Measurements from ENCODE around the gene SMARCA1. TPM values are rescaled to one million over a fixed set of nuclear protein-coding genes. Genes with fewer than 3 reads are reported as not detected.

The SMARCA1 gene
- total RNA-seq, 2 donors from 2014 or later = 34.0 to 56.6 TPM

GRCh38 chrX:129530410-129530809 lies 7.1 kb upstream of the SMARCA1 start:
- H3K36me3 ChIP-seq = no peaks in the 10 kb centered on the region
- ATAC-seq (ENCODE audit: insufficient number of reproducible peaks, low FRiP score, low read depth) = no peak
- DNase-seq (ENCODE audit: low spot score) = no peak
- H3K27ac ChIP-seq = no peak overlapping the region
- H3K4me3 ChIP-seq = no peak overlapping the region
- H3K27me3 ChIP-seq (replicated peaks; ENCODE audit: insufficient read depth) = no peaks in the 10 kb centered on the region
- TF ChIP-seq CTCF (IDR thresholded peaks at IDR 0.05) = no peak
- no peaks in the 10 kb centered on the region for H3K4me1 ChIP-seq (ENCODE audit: control insufficient read depth in 1 of 2, low read depth in 2 of 2)
- H3K9me3 ChIP-seq = no peaks in the 10 kb centered on the region

GRCh38 chrX:129529685-129530281 lies 6.5 kb upstream of the SMARCA1 start:
- ATAC-seq (ENCODE audit: insufficient number of reproducible peaks, low FRiP score, low read depth) = no peak
- Histone ChIP-seq H3K9me3 (no peaks in the 10 kb centered on the region), H3K4me1 (ENCODE audit: control insufficient read depth in 1 of 2, low read depth in 2 of 2) (no peaks in the 10 kb centered on the region), H3K27ac (no peak overlapping the region), H3K4me3 (no peak overlapping the region), H3K36me3 (no peaks in the 10 kb centered on the region), H3K27me3 (replicated peaks; ENCODE audit: insufficient read depth) (no peaks in the 10 kb centered on the region)
- no peak for TF ChIP-seq CTCF (IDR thresholded peaks at IDR 0.05)
- no peak for DNase-seq (ENCODE audit: low spot score)

- DNase-seq (ENCODE audit: low spot score) (no peak), ATAC-seq (ENCODE audit: insufficient number of reproducible peaks, low FRiP score, low read depth) (no peak)
- H3K36me3 ChIP-seq = no peaks in the 10 kb centered on the region
- no peaks in the 10 kb centered on the region for H3K4me1 ChIP-seq (ENCODE audit: control insufficient read depth in 1 of 2, low read depth in 2 of 2)
- H3K27me3 ChIP-seq (replicated peaks; ENCODE audit: insufficient read depth) = no peaks in the 10 kb centered on the region
- H3K4me3 ChIP-seq = no peak overlapping the region
- no peak overlapping the region for H3K27ac ChIP-seq
- no peak for TF ChIP-seq CTCF (IDR thresholded peaks at IDR 0.05)
- H3K9me3 ChIP-seq = no peaks in the 10 kb centered on the region
Measured at GRCh38 chrX:129525896-129526295, 2.6 kb upstream of the SMARCA1 start.

- ATAC-seq (ENCODE audit: insufficient number of reproducible peaks, low FRiP score, low read depth) = no peak
- H3K27ac ChIP-seq = no peak overlapping the region
- H3K4me3 ChIP-seq = no peak overlapping the region
- no peak for DNase-seq (ENCODE audit: low spot score)
- no peaks in the 10 kb centered on the region for H3K27me3 ChIP-seq (replicated peaks; ENCODE audit: insufficient read depth)
- H3K36me3 ChIP-seq = no peaks in the 10 kb centered on the region
- H3K4me1 ChIP-seq (ENCODE audit: control insufficient read depth in 1 of 2, low read depth in 2 of 2) = no peaks in the 10 kb centered on the region
- TF ChIP-seq CTCF (IDR thresholded peaks at IDR 0.05) = no peak
- no peaks in the 10 kb centered on the region for H3K9me3 ChIP-seq
Measured at GRCh38 chrX:129525162-129525561, 1.9 kb upstream of the SMARCA1 start.

- no peaks in the 10 kb centered on the region for H3K9me3 ChIP-seq
- H3K36me3 ChIP-seq = no peaks in the 10 kb centered on the region
- no peak for ATAC-seq (ENCODE audit: insufficient number of reproducible peaks, low FRiP score, low read depth)
- H3K4me3 ChIP-seq = no peak overlapping the region
- no peaks in the 10 kb centered on the region for H3K27me3 ChIP-seq (replicated peaks; ENCODE audit: insufficient read depth)
- H3K27ac ChIP-seq = no peak overlapping the region
- TF ChIP-seq CTCF (IDR thresholded peaks at IDR 0.05) = no peak
- H3K4me1 ChIP-seq (ENCODE audit: control insufficient read depth in 1 of 2, low read depth in 2 of 2) = no peaks in the 10 kb centered on the region
- no peak for DNase-seq (ENCODE audit: low spot score)
Measured at GRCh38 chrX:129524250-129524850, 1.1 kb upstream of the SMARCA1 start.

All from thoracic aorta (tissue), 2 donors.